Progenitor cell of endocrine pancreas (in vitro differentiated cells): Measurements from ENCODE around the gene RELL1. TPM values are rescaled to one million over a fixed set of nuclear protein-coding genes. Genes with fewer than 3 reads are reported as not detected.

Experiments used
- DNase-seq: peaks from one replicate; pipeline ENCODE4 v3.0.0; 2021; ENCODE audit warnings: low spot score; ENCODE audit not compliant: unreplicated experiment
- H3K27ac Mint-ChIP-seq: 2 replicates; pipeline ENCODE4 v1.8.0; 2021; ENCODE audit warnings: mild to moderate bottlenecking, moderate library complexity, mixed read lengths
- H3K27me3 Mint-ChIP-seq: 2 replicates; pipeline ENCODE4 v1.8.0; 2021; ENCODE audit warnings: mixed read lengths
- H3K36me3 Mint-ChIP-seq: 2 replicates; pipeline ENCODE4 v1.8.0; 2022; ENCODE audit warnings: mixed read lengths; ENCODE audit not compliant: insufficient read depth
- H3K4me1 Mint-ChIP-seq: 2 replicates; pipeline ENCODE4 v1.8.0; 2021; ENCODE audit warnings: low read depth, mixed read lengths
- H3K4me3 Mint-ChIP-seq: 2 replicates; pipeline ENCODE4 v1.8.0; 2021; ENCODE audit warnings: low read depth, mild to moderate bottlenecking, moderate library complexity, mixed read lengths
- H3K9me3 Mint-ChIP-seq: 2 replicates; pipeline ENCODE4 v1.8.0; 2021; ENCODE audit warnings: low read depth, mixed read lengths
- CTCF ChIP-seq: fragments of 200-600 bp; sonication (generic); IDR thresholded peaks from one replicate; pipeline ENCODE4 v1.5.0; 2021; ENCODE audit warnings: antibody characterized with exemption, mild to moderate bottlenecking; ENCODE audit not compliant: unreplicated experiment
- total RNA-seq: library from RNA; stranded (reverse); gene quantifications from 2 replicates; pipeline ENCODE4 v1.2.1, GENCODE V29; 2021

Gene RELL1
- total RNA-seq, 1 donor from 2014 or later, result 33.6 TPM

- no peaks in the 10 kb centered on the region for H3K9me3 Mint-ChIP-seq
- no peak overlapping the region for H3K4me3 Mint-ChIP-seq
- no peak overlapping the region for H3K27ac Mint-ChIP-seq
- H3K27me3 Mint-ChIP-seq, result no peaks in the 10 kb centered on the region
- no peak for TF ChIP-seq CTCF
- peaks cover 19% of the 10 kb centered on the region for H3K36me3 Mint-ChIP-seq
- peaks cover 10% of the 10 kb centered on the region for H3K4me1 Mint-ChIP-seq
- no peak for DNase-seq
These were observed 63.1 kb downstream of the RELL1 start for GRCh38 chr4:37623125-37623524.

- H3K4me3 Mint-ChIP-seq, result no peak overlapping the region
- peaks cover 3% of the 10 kb centered on the region for H3K4me1 Mint-ChIP-seq
- DNase-seq, result no peak
- peaks cover 19% of the 10 kb centered on the region for H3K36me3 Mint-ChIP-seq
- H3K27ac Mint-ChIP-seq, result no peak overlapping the region
- no peaks in the 10 kb centered on the region for H3K9me3 Mint-ChIP-seq
- TF ChIP-seq CTCF, result no peak
- H3K27me3 Mint-ChIP-seq, result no peaks in the 10 kb centered on the region
These were observed 66.0 kb downstream of the RELL1 start for GRCh38 chr4:37620176-37620575.

- Mint-ChIP-seq H3K9me3 (no peaks in the 10 kb centered on the region), H3K27me3 (no peaks in the 10 kb centered on the region), H3K4me3 (no peak overlapping the region), H3K4me1 (no peaks in the 10 kb centered on the region), H3K27ac (no peak overlapping the region), H3K36me3 (peaks cover 13% of the 10 kb centered on the region)
- no peak for TF ChIP-seq CTCF
- no peak for DNase-seq
These were observed 70.5 kb downstream of the RELL1 start for GRCh38 chr4:37615720-37616063.

GRCh38 chr4:37615059-37615719, 71.0 kb downstream of the RELL1 start:
- TF ChIP-seq CTCF, result no peak
- DNase-seq, result no peak
- H3K4me1 Mint-ChIP-seq, result no peaks in the 10 kb centered on the region
- no peaks in the 10 kb centered on the region for H3K9me3 Mint-ChIP-seq
- peaks cover 17% of the 10 kb centered on the region for H3K36me3 Mint-ChIP-seq
- no peak overlapping the region for H3K4me3 Mint-ChIP-seq
- no peaks in the 10 kb centered on the region for H3K27me3 Mint-ChIP-seq
- H3K27ac Mint-ChIP-seq, result no peak overlapping the region

- no peaks in the 10 kb centered on the region for H3K4me1 Mint-ChIP-seq
- peaks cover 28% of the 10 kb centered on the region for H3K36me3 Mint-ChIP-seq
- DNase-seq, result no peak
- no peak overlapping the region for H3K27ac Mint-ChIP-seq
- H3K27me3 Mint-ChIP-seq, result no peaks in the 10 kb centered on the region
- peaks cover 6% of the 10 kb centered on the region for H3K9me3 Mint-ChIP-seq
- no peak for TF ChIP-seq CTCF
- H3K4me3 Mint-ChIP-seq, result no peak overlapping the region
These were observed 73.4 kb downstream of the RELL1 start for GRCh38 chr4:37612811-37613210.
